ENCODE results near the gene CPED1.

The CPED1 gene

DNA sequence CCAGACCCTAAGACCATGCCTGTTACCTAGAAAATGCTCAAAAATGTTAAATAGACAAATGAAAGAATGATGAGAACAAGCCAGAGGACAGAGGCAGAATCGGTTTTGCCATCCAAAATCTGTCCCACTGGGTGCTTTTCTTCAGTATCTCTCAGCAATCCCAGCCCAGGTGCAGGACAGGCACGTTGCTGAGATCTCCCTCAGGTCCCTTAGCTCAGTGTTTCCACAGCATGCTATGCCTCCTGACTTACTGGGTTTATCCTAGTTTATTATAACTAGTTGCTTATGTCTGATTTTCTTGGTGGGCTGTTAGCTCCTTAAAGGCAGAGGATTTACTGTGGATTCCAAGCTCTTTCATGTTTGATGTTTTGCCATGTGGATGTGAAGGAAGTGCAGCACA is 20.3 kb downstream of the CPED1 start:
- Histone ChIP-seq H2BK5ac (ENCODE audit: low read depth, low read length, poor library complexity, severe bottlenecking) (no peak overlapping the region), H3K4me3 (ENCODE audit: insufficient read depth in 1 of 2, low read depth in 1 of 2, low read length in 2 of 2) (no peak overlapping the region), H3K27ac (ENCODE audit: low read length, poor library complexity, severe bottlenecking) (no peak overlapping the region), H3K27me3 (ENCODE audit: control insufficient read depth in 1 of 2, insufficient read depth in 1 of 2, low read length in 2 of 2) (no peaks in the 10 kb centered on the region), H3K4me1 (ENCODE audit: control insufficient read depth, insufficient read depth, low read depth, low read length) (no peaks in the 10 kb centered on the region), H3K23ac (ENCODE audit: low read length in 2 of 2) (no peak overlapping the region), H2BK12ac (ENCODE audit: low read length in 2 of 2) (no peak overlapping the region), H3K18ac (ENCODE audit: low read depth in 1 of 2, low read length in 2 of 2) (no peak overlapping the region), H3K4me2 (ENCODE audit: low read length, poor library complexity, severe bottlenecking) (no peak overlapping the region), H3K14ac (ENCODE audit: low read length in 2 of 2) (no peak overlapping the region), H2BK15ac (ENCODE audit: low read depth, poor library complexity, severe bottlenecking) (no peak overlapping the region), H4K8ac (ENCODE audit: low read length) (no peak overlapping the region), H3K9me3 (ENCODE audit: control insufficient read depth, low read length) (no peaks in the 10 kb centered on the region), H3K9ac (ENCODE audit: low read length) (no peak overlapping the region), H3K79me1 (replicated peaks; ENCODE audit: low read length, poor library complexity, severe bottlenecking) (peaks cover 5% of the 10 kb centered on the region), H2AK5ac (ENCODE audit: low read length, severe bottlenecking) (no peak overlapping the region), H3K4ac (ENCODE audit: low read depth in 1 of 2, low read length in 2 of 2) (no peak overlapping the region), H3K36me3 (ENCODE audit: control insufficient read depth in 1 of 2, insufficient read depth in 2 of 2, low read depth in 1 of 2, low read length in 2 of 2) (no peaks in the 10 kb centered on the region), H2BK120ac (ENCODE audit: low read depth, low read length) (no peak overlapping the region), H4K91ac (ENCODE audit: low read length) (no peak overlapping the region), H2AFZ (ENCODE audit: low read depth, low read length) (no peak overlapping the region)
- 92% methylated on average over 2 of the region's 2 CpGs for WGBS
- no peak for DNase-seq

GRCh38 chr7:121011401-121011800 is 22.9 kb downstream of the CPED1 start:
- H2BK12ac ChIP-seq (ENCODE audit: low read length in 2 of 2): no peak overlapping the region
- no peaks in the 10 kb centered on the region for H3K9me3 ChIP-seq (ENCODE audit: control insufficient read depth, low read length)
- no peak overlapping the region for H2BK120ac ChIP-seq (ENCODE audit: low read depth, low read length)
- H2BK5ac ChIP-seq (ENCODE audit: low read depth, low read length, poor library complexity, severe bottlenecking): no peak overlapping the region
- H3K79me1 ChIP-seq (replicated peaks; ENCODE audit: low read length, poor library complexity, severe bottlenecking): peaks cover 2% of the 10 kb centered on the region
- H2AK5ac ChIP-seq (ENCODE audit: low read length, severe bottlenecking): no peak overlapping the region
- H3K9ac ChIP-seq (ENCODE audit: low read length): peak overlapping the region; percentile 9
- H3K4me3 ChIP-seq (ENCODE audit: insufficient read depth in 1 of 2, low read depth in 1 of 2, low read length in 2 of 2): no peak overlapping the region
- no peak overlapping the region for H3K18ac ChIP-seq (ENCODE audit: low read depth in 1 of 2, low read length in 2 of 2)
- H3K36me3 ChIP-seq (ENCODE audit: control insufficient read depth in 1 of 2, insufficient read depth in 2 of 2, low read depth in 1 of 2, low read length in 2 of 2): no peaks in the 10 kb centered on the region
- no peak overlapping the region for H2BK15ac ChIP-seq (ENCODE audit: low read depth, poor library complexity, severe bottlenecking)
- H3K23ac ChIP-seq (ENCODE audit: low read length in 2 of 2): no peak overlapping the region
- no peak overlapping the region for H3K4ac ChIP-seq (ENCODE audit: low read depth in 1 of 2, low read length in 2 of 2)
- H2AFZ ChIP-seq (ENCODE audit: low read depth, low read length): no peak overlapping the region
- H4K8ac ChIP-seq (ENCODE audit: low read length): no peak overlapping the region
- H3K27me3 ChIP-seq (ENCODE audit: control insufficient read depth in 1 of 2, insufficient read depth in 1 of 2, low read length in 2 of 2): no peaks in the 10 kb centered on the region
- no peak overlapping the region for H3K14ac ChIP-seq (ENCODE audit: low read length in 2 of 2)
- H4K91ac ChIP-seq (ENCODE audit: low read length): no peak overlapping the region
- no peaks in the 10 kb centered on the region for H3K4me1 ChIP-seq (ENCODE audit: control insufficient read depth, insufficient read depth, low read depth, low read length)
- no peak for DNase-seq
- no peak overlapping the region for H3K27ac ChIP-seq (ENCODE audit: low read length, poor library complexity, severe bottlenecking)
- WGBS: no CpG with 5 or more reads among the region's 1 CpG
- no peak overlapping the region for H3K4me2 ChIP-seq (ENCODE audit: low read length, poor library complexity, severe bottlenecking)

GRCh38 chr7:121012170-121012874 is 23.8 kb downstream of the CPED1 start:
- H3K27me3 ChIP-seq (ENCODE audit: control insufficient read depth in 1 of 2, insufficient read depth in 1 of 2, low read length in 2 of 2): no peaks in the 10 kb centered on the region
- H3K23ac ChIP-seq (ENCODE audit: low read length in 2 of 2): no peak overlapping the region
- H2AFZ ChIP-seq (ENCODE audit: low read depth, low read length): no peak overlapping the region
- H3K9ac ChIP-seq (ENCODE audit: low read length): no peak overlapping the region
- no peaks in the 10 kb centered on the region for H3K9me3 ChIP-seq (ENCODE audit: control insufficient read depth, low read length)
- no peak overlapping the region for H4K8ac ChIP-seq (ENCODE audit: low read length)
- H2BK12ac ChIP-seq (ENCODE audit: low read length in 2 of 2): no peak overlapping the region
- no peak overlapping the region for H2AK5ac ChIP-seq (ENCODE audit: low read length, severe bottlenecking)
- no peak overlapping the region for H3K18ac ChIP-seq (ENCODE audit: low read depth in 1 of 2, low read length in 2 of 2)
- H3K79me1 ChIP-seq (replicated peaks; ENCODE audit: low read length, poor library complexity, severe bottlenecking): peaks cover 2% of the 10 kb centered on the region
- no peak overlapping the region for H3K27ac ChIP-seq (ENCODE audit: low read length, poor library complexity, severe bottlenecking)
- H2BK5ac ChIP-seq (ENCODE audit: low read depth, low read length, poor library complexity, severe bottlenecking): no peak overlapping the region
- no peak overlapping the region for H3K4me3 ChIP-seq (ENCODE audit: insufficient read depth in 1 of 2, low read depth in 1 of 2, low read length in 2 of 2)
- no peak overlapping the region for H4K91ac ChIP-seq (ENCODE audit: low read length)
- H3K4me2 ChIP-seq (ENCODE audit: low read length, poor library complexity, severe bottlenecking): no peak overlapping the region
- 96% methylated on average over 4 of the region's 6 CpGs for WGBS
- no peak overlapping the region for H3K14ac ChIP-seq (ENCODE audit: low read length in 2 of 2)
- no peak overlapping the region for H2BK120ac ChIP-seq (ENCODE audit: low read depth, low read length)
- no peaks in the 10 kb centered on the region for H3K4me1 ChIP-seq (ENCODE audit: control insufficient read depth, insufficient read depth, low read depth, low read length)
- no peak for DNase-seq
- H3K36me3 ChIP-seq (ENCODE audit: control insufficient read depth in 1 of 2, insufficient read depth in 2 of 2, low read depth in 1 of 2, low read length in 2 of 2): no peaks in the 10 kb centered on the region
- H2BK15ac ChIP-seq (ENCODE audit: low read depth, poor library complexity, severe bottlenecking): no peak overlapping the region
- no peak overlapping the region for H3K4ac ChIP-seq (ENCODE audit: low read depth in 1 of 2, low read length in 2 of 2)

DNA sequence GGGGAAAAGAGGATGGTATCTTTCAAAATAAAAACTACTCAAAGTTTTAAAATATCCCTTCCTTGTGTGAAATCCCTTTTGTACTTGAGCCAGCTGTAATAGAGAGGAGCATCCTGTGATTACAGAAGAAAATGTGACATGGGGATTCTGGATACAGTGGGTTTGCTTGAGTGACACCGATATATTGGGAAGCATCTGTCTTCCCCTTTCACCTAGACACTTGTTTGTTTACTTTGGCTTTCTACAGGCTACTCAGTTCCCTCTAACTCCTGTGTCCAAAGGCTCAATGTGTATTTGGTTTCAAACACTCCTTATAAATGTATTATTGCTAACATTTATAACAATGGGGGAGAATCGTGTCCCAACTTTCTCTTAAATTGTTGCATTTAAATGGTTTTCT is 24.4 kb downstream of the CPED1 start:
- Histone ChIP-seq H2BK5ac (ENCODE audit: low read depth, low read length, poor library complexity, severe bottlenecking) (no peak overlapping the region), H4K8ac (ENCODE audit: low read length) (no peak overlapping the region), H3K4me3 (ENCODE audit: insufficient read depth in 1 of 2, low read depth in 1 of 2, low read length in 2 of 2) (no peak overlapping the region), H3K9me3 (ENCODE audit: control insufficient read depth, low read length) (no peaks in the 10 kb centered on the region), H2BK15ac (ENCODE audit: low read depth, poor library complexity, severe bottlenecking) (no peak overlapping the region), H3K4ac (ENCODE audit: low read depth in 1 of 2, low read length in 2 of 2) (no peak overlapping the region), H3K14ac (ENCODE audit: low read length in 2 of 2) (no peak overlapping the region), H3K23ac (ENCODE audit: low read length in 2 of 2) (no peak overlapping the region), H3K4me1 (ENCODE audit: control insufficient read depth, insufficient read depth, low read depth, low read length) (no peaks in the 10 kb centered on the region), H3K27me3 (ENCODE audit: control insufficient read depth in 1 of 2, insufficient read depth in 1 of 2, low read length in 2 of 2) (no peaks in the 10 kb centered on the region), H3K36me3 (ENCODE audit: control insufficient read depth in 1 of 2, insufficient read depth in 2 of 2, low read depth in 1 of 2, low read length in 2 of 2) (no peaks in the 10 kb centered on the region), H2AFZ (ENCODE audit: low read depth, low read length) (no peak overlapping the region), H3K9ac (ENCODE audit: low read length) (no peak overlapping the region), H3K18ac (ENCODE audit: low read depth in 1 of 2, low read length in 2 of 2) (no peak overlapping the region), H4K91ac (ENCODE audit: low read length) (no peak overlapping the region), H3K27ac (ENCODE audit: low read length, poor library complexity, severe bottlenecking) (no peak overlapping the region), H2BK120ac (ENCODE audit: low read depth, low read length) (no peak overlapping the region), H2AK5ac (ENCODE audit: low read length, severe bottlenecking) (no peak overlapping the region), H3K79me1 (replicated peaks; ENCODE audit: low read length, poor library complexity, severe bottlenecking) (peaks cover 2% of the 10 kb centered on the region), H2BK12ac (ENCODE audit: low read length in 2 of 2) (no peak overlapping the region), H3K4me2 (ENCODE audit: low read length, poor library complexity, severe bottlenecking) (no peak overlapping the region)
- WGBS: no CpG with 5 or more reads among the region's 2 CpGs
- DNase-seq: no peak

Measured in mesenchymal stem cell (in vitro differentiated cells and primary cell).